GM19351 (cell line): ENCODE measurements around the gene TTLL7.
"Not testable (repeated sequence)": the region's sequence is repeated elsewhere in the genome, so short reads cannot be mapped to it uniquely, and the experiment has no call there.

Source experiments
- ATAC-seq: cut with Tn5 transposase; IDR thresholded peaks from one replicate; pipeline ENCODE4 v1.9.1; 2021; ENCODE audit warnings: mild to moderate bottlenecking, moderate library complexity; ENCODE audit not compliant: unreplicated experiment

The TTLL7 gene

DNA sequence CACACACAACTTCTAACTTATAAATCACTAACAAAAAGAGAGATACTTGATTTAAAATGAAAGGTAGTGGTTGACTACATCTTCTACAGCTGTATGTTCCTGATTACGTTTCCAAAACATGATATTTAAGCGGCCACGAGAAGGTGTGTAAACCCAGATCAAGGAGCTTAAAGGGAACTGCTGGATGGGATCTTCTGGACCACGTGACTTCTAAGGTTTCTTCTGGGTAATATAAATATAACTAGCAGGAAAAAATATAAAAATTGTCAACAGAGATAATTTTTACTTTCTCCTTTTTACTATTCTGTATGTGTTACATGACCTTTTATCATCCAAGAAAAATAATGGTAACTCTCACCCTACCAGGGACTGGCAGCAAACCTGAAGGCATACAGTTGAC, 66.2 kb downstream of the TTLL7 start:
- no peak for ATAC-seq

DNA sequence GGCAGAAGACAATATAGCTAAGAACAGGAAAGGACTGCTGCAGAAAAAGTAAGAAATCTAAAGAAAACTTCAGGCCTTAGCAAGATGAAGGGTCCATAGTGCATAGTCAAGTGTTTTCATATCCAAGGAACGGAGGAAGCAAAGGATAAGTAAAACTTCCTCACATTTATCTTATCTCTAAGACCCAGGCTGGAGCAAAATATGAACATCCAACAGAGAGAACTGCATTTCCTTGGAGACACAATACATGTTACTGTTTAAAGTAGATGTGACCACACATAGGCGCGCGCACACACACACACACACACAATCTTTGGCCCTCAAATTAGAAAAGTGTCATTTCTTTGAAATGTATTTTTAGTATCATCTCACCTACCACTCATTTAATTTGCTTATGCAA, 66.7 kb downstream of the TTLL7 start:
- ATAC-seq: no peak

DNA sequence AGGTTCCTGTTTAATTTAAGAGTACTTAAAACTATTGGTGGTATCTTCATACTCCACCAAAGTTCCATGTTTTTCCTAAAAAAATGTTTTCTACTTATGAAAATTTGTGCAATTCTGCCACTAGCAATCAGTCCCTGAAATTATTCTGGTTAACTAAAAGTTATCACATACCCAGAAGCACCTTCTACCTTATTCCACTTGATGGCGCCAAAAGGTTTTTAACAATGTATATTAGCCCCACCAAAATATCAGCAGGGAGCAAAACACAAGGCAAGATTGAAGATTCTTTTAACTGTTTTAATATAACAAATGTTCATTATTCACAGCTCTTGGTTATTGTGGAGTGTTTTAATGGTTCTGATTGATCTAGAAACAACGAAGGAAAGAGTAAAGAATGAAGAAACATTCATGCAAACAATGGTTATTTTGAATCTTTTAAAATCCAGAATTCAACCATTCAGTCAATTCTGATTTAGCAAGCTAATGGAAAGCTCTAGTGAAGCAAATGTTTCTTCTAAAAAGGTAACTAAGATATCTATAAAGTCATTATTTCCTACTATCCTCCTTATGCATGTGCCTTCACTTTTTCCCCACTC, 67.2 kb downstream of the TTLL7 start:
- ATAC-seq: peak; percentile 88

DNA sequence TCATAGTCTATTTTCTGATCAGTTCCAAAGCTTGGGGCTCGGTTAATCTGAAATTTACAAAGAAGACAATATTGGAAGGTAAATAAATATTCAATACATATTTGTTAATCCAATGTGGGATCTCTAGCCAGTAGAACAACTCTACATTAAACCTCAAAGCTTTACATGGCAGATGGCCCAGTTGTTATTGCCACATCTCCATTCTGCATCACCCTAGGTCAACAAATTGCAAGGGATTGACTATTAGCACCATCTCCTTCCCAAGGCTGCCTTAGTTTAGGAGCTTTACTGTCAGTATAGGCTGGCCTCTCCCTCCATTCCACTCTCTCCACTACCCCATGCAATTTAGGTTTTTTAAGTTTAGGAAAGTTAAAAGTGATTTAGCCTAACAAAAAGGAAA, 69.7 kb downstream of the TTLL7 start:
- no peak for ATAC-seq

DNA sequence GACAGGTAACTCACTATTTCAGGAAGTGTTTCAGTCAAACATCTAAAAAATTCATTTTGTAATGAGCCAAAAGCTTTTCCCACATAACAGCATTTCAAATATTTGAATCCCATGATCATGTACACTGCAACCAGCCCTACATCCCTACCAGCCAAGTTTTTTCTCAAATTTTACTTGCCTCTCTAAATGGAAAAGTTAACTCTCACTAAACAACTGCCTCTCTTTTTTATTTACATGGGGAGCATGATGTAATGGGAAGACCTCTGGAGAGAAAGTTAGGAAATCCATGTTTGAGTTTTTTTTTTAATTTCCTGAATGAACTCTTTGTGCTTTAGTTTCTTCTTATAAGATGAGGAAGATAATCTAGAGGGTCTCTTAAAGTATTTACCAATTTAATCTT, 70.5 kb downstream of the TTLL7 start:
- ATAC-seq: no peak

DNA sequence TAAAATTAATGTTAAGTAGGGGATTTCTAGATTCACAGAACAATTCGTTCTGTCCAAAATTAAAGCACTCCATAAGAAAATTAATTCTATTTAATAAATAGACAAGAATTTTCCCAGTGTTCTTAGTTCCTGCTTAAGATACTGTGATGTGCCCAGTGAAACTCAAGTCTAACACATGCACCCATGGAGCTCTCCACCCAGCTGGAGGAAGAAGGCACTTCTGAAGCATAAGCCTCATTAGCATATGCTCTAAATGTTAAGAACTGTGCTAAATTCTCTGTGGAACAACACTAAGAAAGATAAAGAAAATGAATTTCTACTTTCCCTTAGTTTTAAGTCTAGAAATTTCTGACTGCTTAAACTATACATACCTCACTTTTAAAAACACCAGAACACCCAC, 71.2 kb downstream of the TTLL7 start:
- no peak for ATAC-seq

GRCh38 chr1:83927061-83927460, 71.9 kb downstream of the TTLL7 start:
- ATAC-seq: no peak

DNA sequence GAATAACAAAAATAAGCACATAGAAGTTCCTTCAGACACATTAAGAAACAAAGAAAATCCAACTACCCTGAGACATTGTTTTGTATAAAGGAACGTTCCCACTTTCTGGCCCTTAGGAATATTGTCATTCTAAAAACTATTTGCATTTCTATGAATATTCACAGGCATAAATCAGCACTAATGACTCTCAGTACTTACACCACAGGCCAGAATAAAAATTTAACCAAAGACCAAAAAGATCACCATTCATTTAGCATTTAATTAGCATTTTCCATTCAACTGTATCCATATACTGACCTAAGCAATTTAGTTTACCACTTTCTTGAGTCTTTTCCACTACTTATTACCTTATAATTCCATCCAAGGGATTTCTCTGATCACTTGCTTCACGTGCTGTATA, 75.4 kb downstream of the TTLL7 start:
- ATAC-seq: no peak

GRCh38 chr1:83922431-83922830, 76.5 kb downstream of the TTLL7 start:
- ATAC-seq: no peak

GRCh38 chr1:83920320-83920719, 78.6 kb downstream of the TTLL7 start:
- ATAC-seq: no peak

- ATAC-seq: no peak
Measured at GRCh38 chr1:83919872-83920271, 79.1 kb downstream of the TTLL7 start.

GRCh38 chr1:83918688-83919285, 80.1 kb downstream of the TTLL7 start:
- no peak for ATAC-seq

GRCh38 chr1:83917959-83918358, 81.0 kb downstream of the TTLL7 start:
- no peak for ATAC-seq

DNA sequence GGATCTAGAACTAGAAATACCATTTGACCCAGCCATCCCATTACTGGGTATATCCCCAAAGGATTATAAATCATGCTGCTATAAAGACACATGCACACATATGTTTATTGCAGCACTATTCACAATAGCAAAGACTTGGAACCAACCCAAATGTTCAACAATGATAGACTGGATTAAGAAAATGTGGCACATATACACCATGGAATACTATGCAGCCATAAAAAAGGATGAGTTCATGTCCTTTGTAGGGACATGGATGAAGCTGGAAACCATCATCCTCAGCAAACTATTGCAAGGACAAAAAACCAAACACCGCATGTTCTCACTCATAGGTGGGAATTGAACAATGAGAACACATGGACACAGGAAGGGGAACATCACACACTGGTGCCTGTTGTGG, 82.8 kb downstream of the TTLL7 start:
- ATAC-seq: not testable (repeated sequence)

GRCh38 chr1:83912876-83913275, 86.1 kb downstream of the TTLL7 start:
- no peak for ATAC-seq

DNA sequence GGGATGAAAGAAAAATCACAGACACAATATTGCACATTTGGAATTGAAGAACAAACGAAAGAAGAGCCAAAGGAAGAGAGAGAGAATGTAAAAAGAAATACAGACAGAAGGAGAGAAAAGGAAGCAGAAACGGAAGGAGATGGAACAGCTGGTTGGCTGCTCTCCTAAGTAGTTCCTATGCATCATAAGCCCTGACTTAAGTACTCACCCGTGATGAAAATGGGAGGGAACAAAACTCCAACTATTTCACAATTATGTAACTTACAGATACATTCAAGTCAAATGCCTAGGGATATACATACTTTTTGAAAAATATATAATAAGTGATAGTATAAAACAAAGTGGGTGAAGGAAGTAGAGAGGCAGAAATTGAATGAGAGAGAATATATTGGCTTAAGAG, 88.5 kb downstream of the TTLL7 start:
- no peak for ATAC-seq

GRCh38 chr1:83909687-83910086, 89.2 kb downstream of the TTLL7 start:
- peak; percentile 47 for ATAC-seq

DNA sequence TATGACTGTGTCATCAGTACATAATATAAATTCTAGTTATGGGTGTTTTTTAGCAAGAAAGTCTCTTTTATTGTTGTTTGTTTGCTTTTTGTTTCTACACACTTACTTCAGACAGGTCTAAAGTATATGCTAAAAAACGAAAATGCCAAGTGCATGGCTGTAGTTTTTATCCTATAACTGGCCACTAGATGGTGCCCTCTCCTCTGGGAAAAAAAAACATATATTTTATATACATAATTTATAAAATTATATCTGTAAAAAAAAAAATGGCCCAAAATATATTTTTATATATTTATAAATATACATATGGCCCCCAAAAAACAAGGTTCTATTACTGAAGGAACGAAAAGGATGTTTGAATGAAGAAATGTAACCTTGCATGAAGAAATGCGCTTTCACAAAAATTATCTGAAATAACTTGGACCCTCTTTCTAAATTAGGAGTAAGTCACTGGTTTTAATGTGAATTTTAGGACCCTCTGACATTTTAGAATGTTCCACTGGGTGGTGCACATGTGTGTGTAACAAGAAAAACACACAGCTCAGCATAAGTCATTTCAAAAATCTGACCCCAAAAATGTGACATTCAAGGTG, 93.5 kb downstream of the TTLL7 start:
- ATAC-seq: no peak

GRCh38 chr1:83901547-83902155, 97.3 kb downstream of the TTLL7 start:
- no peak for ATAC-seq

- no peak for ATAC-seq
Measured at GRCh38 chr1:83900524-83900923, 98.4 kb downstream of the TTLL7 start.

GRCh38 chr1:83897516-83897915, 101.4 kb downstream of the TTLL7 start:
- no peak for ATAC-seq

- ATAC-seq: no peak
Measured at GRCh38 chr1:83896299-83896698, 102.6 kb downstream of the TTLL7 start.
